OCI-LY1 (cell line): Measurements from ENCODE around the gene C16orf54.

Experiments used
- CTCF ChIP-seq: fragments of 200-600 bp; sonication (generic), shearing (Covaris generic); IDR thresholded peaks from 2 replicates; pipeline ENCODE4 v1.5.1; 2017; ENCODE audit warnings: mild to moderate bottlenecking, antibody characterized with exemption, low read length, moderate library complexity, mixed read lengths
- EZH2 ChIP-seq: fragments of 200-600 bp; sonication (generic), shearing (Covaris generic); IDR thresholded peaks from 2 replicates; pipeline ENCODE4 v1.8.0; 2017; ENCODE audit warnings: borderline replicate concordance, mixed run types, mild to moderate bottlenecking, antibody characterized with exemption, low read length, moderate library complexity, mixed read lengths

GRCh38 chr16:29736764-29737163 lies 9.0 kb downstream of the C16orf54 start:
- TF ChIP-seq CTCF (no peak), EZH2 (no peak)
